GM19035 (cell line): ENCODE data around the gene VPS45.
A peak's percentile ranks its signal among the peaks of the same experiment; 100 is the strongest.
"Not testable (repeated sequence)": the region's sequence is repeated elsewhere in the genome, so short reads cannot be mapped to it uniquely, and the experiment has no call there.

Source experiments
- ATAC-seq: cut with Tn5 transposase; IDR thresholded peaks from one replicate; pipeline ENCODE4 v1.9.1; 2021; ENCODE audit not compliant: unreplicated experiment

The VPS45 gene, protein sequence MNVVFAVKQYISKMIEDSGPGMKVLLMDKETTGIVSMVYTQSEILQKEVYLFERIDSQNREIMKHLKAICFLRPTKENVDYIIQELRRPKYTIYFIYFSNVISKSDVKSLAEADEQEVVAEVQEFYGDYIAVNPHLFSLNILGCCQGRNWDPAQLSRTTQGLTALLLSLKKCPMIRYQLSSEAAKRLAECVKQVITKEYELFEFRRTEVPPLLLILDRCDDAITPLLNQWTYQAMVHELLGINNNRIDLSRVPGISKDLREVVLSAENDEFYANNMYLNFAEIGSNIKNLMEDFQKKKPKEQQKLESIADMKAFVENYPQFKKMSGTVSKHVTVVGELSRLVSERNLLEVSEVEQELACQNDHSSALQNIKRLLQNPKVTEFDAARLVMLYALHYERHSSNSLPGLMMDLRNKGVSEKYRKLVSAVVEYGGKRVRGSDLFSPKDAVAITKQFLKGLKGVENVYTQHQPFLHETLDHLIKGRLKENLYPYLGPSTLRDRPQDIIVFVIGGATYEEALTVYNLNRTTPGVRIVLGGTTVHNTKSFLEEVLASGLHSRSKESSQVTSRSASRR

DNA sequence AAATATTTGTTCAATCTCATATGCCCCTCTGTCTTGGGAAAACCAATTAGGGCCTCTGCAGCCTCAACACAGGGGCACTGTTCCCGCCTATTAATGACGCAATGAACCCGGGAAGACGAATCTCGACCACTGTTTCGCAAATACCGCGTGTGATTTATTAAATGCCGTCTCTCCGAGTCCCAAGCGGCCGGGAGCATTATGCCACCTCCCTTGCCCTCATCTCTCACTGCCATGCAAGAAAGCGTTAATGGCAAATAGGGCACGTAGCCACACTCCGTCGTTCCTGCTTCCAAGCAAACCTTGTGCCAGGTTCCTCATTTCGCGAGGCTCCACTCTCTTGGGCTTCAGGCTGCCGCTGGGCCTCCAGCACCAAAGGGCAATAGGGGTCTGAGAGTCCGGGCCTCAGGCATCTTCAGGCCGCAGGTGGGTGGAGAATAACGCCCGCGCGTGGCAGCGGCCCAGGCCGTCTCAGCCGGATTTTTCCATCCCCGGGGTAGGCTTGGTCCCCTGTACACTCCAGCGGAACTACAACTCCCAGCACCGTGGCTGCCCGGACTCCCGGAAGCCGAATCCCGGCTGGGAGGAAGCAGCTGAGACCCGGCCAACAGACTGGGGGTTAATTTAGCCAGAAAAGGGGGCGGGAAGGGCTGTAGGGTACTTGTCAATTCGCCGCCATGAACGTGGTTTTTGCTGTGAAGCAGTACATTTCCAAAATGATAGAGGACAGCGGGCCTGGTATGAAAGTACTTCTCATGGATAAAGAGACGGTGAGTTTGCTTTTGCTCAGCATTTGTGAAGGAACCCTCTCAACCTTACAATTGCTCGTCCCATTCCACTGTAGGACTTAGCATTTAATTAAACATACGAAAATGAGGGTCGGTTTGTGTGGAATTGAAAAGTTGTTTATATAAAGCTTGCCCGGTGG lies at the start of gene VPS45:
TSS of gene VPS45 (plus strand) at position 593 of the 925 bp plus-strand sequence. CDS start at position 675, 82 bp downstream.
- ATAC-seq: peak; percentile 83

DNA sequence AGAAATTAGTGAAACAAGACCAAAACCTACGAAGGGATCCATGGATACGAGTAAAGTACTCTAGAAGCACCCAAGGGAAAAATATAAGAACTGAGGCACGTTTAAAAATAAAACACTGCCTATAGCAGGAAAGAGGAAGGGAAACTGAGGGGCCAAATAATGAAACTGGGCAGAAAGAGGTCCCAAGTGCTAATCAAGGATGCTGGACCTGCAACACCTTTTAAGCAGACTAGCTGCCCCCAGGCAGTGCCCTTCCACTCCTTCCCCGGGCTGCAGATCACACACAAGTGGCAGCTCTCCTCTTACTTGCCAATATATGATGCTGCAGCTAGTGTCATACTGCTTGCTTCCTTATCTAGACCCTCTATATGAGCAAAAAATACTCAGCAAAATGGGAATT lies 49.4 kb upstream of the VPS45 start:
- ATAC-seq: no peak

DNA sequence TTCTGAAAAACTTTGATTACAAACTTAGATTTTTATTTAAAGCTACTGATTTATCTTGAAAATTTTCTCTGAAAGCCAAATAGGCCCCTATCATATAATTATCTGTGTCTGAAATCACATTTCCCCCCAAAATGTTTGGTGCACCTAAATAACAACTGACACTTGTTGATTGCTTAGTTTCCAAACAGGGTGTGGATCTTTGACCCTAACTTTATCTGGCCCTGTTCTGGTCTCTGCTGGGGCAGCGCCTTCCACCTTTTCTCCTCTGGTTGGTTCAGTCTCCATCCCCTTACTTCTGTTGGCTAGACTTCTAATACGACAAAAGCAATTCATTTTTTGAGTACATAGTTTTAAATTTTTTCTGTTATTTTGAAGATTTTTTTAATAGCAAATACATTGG lies 46.9 kb upstream of the VPS45 start:
- no peak for ATAC-seq

DNA sequence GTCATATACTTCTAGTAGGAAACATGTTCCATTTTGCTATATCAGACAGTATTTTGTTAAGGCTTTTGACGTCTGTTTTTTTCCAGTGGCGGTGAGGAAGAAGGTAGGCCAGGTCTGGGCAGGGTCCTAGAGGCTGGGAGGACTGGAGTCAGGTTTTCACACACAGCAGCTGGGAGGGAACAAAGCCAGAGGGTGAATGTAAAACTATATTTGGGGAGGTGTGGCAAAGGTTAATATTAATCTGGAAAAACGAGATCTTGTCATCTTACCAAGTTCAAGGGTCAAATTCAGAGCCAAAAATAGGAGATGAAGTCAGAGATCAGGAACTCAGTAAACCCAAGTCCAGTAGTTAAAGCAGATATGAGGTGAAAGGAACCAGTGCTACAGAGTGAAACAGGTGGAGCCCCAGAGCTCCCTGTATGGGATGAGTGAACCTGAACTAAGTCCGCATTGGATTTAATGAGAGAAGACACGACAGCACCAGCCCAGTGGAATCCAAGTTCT lies 46.3 kb upstream of the VPS45 start:
- no peak for ATAC-seq

DNA sequence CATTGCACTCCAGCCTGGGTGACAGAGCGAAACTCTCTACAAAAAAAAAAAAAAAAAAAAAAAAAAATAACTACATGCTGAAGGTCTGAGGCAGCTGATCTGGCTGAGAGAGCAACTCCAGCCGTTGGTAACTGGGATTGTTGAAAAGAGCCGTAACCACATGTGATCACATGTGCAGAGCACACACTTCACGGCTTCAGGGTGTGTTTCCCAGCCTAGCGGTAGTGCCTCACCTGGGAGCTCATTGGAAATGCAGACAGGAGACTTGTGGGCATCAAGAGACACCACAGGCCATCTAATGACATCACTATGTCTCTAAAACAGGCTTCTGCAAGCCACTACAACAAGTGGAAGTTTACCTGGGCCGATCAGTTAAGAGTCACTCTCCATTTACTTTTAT lies 45.2 kb upstream of the VPS45 start:
- ATAC-seq: no peak

DNA sequence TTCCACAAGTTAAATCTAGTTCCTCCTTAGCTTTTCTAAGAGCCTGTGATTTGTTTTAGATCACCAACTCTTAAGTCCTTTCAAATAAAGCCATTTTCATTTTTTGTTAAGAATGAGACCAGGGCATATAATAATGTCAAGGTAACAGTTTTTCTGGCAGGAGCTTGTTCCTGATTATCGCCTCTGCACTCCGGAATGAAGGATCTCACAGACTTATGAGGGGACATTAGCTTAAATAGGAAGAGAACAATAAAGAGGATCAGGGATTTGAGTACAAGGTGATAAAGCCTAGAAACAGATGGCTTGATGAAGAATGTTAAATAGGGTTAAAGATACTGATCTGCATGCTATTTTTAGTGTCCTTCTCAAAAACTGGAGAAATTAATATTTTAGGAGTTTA lies 43.4 kb upstream of the VPS45 start:
- ATAC-seq: no peak

DNA sequence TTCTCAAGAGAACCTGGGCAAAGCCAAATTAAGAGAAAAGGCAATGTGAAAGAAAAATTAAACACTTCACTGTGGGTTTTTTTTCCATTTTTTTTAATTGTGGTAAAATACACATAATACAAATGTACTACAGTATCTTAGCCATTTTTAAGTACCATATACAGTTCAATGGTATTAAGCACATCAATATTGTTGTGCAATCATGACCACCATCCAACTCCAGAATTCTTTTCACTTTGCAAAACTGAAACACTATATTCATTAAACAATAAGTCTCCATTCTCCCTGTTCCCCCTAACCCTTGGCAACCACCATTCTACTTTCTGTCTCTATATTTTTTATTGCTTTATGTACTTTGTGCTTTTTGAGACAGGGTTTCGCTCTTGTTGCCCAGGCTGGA lies 39.3 kb upstream of the VPS45 start:
- ATAC-seq: no peak

DNA sequence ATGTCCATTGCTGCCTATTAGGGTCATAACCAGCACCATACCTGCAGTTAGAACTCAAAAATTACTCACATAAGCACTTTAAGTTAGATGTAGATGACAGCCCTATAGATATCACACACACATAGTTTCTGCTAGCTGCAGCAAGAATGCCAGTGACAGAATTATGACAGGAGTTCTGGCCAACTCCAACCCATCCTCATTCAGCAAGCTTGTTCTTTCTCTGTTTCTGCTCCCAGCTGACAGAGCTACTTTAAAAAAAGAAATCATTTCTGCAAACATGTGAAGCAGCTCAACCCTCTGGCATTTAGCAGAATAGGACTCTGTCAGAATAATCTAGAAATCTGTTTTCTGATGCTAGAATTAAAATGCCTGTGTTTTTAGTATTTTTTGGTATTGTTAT lies 33.2 kb upstream of the VPS45 start:
- no peak for ATAC-seq

DNA sequence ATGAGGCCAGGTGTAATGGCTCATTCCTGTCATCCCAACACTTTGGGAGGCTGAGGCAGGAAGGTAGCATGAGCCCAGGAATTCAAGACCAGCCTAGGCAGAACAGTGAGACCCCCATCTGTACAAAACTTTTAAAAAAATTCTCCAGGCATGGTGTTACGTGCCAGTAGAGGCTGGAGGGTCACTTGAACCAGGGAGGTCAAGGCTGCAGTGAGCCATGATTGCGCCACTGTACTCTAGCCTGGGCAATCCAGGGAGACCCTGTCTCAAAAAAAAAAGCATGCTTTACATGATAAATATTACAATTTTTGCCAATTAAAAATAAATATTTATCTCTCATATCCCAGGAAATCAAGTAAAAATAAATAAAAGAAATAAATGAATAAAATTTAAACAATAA lies 17.6 kb upstream of the VPS45 start:
- ATAC-seq: no peak

DNA sequence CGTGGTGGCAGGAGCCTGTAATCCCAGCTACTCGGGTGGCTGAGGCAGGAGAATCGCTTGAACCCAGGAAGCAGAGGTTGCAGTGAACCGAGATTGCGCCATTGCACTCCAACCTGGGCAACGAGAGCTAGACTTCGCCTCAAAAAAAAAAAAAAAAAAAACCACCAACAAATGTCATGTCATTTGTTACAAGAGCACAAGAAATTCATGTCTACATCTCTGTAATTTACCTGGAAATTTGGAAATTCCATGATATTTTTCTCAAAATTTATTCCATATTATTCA lies 16.5 kb upstream of the VPS45 start:
- no peak for ATAC-seq

DNA sequence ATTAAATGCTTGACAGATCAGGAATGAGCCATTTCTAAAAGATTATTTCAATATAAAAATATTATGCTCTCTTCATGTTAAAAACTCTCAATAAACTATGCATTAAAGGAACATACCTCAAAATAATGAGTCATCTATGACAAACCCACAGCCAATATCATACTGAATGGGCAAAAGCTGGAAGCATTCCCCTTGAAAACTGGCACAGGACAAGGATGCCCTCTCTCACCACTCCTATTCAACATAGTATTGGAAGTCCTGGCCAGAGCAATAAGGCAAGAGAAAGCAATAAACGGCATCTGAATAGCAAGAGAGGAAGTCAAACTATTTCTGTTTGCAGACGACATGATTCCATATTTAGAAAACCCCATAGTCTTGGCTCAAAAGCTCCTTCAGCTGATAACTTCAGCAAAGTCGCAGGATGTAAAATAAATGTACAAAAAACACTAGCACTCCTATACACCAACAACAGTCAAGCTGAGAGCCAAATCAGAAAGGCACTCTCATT lies 15.6 kb upstream of the VPS45 start:
- ATAC-seq: not testable (repeated sequence)

DNA sequence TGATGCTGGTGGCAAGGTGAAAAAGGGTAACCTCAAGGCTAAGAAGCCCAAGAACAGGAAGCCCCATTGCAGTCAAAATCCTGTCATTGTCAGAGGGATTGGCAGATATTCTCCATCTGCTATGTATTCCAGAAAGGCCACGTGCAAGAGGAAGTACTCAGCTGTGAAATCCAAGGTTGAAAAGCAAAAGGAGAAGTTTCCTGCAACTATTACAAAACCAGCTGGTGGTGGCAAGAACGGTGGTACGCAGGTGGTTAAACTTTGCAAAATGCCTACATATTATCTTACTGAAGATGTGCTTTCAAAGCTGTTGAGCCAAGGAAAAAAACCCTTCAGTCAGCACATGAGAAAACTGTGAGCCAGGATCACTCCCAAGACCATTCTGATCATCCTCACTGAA lies 13.7 kb upstream of the VPS45 start:
- no peak for ATAC-seq

DNA sequence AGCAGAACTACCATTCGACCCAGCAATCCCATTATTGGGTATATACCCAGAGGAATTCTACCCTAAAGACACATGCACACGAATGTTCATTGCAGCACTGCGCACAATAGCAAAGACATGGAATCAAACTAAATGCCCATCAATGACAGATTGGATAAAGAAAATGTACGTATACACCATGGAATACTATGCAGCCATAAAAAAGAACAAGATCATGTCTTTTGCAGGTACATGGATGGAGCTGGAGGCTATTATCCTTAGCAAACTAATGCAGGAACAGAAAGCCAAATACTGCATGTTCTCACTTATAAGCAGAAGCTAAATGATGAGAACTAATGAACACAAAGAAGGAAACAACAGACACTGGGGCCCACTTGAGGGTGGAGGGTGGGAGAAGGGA lies 12.1 kb upstream of the VPS45 start:
- ATAC-seq: not testable (repeated sequence)

DNA sequence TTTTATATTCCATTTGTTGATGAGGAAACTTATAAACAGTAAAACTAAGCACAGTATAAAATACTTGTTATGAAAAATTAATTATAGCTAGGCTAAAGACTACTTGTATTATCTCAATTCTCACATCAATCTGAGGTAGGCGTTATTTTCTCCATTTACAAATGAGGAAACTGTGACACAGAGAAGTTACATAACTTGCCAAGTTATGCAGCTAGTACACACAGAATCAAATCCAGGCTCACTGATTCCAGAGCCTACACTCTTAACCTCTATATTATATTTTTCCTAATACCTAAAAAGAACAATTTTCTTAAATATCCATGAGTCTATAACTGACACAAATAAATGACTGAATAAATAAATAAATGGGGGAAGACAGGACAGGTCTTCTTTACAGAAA lies 11.2 kb upstream of the VPS45 start:
- ATAC-seq: no peak

DNA sequence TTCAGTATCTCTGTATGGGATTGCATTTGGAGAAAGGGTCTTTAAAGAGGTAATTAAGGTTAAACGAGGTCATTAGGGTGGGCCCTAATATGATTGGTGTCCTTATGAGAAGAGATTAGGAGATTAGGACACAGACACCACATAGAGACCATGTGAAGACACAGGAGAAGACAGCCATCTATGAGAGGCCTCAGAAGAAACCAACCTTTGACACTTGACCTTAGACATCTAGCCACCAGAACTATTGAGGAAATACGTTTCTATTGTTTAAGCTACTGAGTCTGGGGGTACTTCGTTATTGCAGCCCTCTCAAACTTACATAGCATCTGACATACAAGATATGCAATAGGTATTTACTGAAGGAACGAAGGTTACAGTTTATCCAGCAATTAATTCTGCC lies 7.3 kb upstream of the VPS45 start:
- ATAC-seq: no peak

DNA sequence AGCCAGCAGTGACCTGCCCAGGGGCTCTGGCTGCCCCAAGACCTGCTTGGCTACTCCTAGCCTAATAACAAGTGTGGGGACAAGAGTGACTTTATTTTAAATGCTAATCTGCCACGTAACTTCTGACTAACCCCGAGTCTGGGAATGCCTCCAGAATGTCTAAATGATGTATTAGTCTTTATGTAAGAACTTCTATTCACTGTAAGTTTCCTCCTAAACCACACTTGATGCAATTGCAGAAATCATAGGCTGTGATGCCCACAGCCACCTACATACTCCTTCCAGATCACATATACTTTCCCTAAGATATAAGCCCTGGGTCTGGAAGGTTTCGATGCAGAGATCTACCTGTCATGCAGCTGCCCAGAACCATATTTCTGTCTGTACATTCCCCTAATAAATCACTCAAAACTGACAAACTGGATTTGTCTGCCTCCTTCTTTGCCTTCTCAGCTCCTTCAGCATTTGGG lies 5.9 kb upstream of the VPS45 start:
- no peak for ATAC-seq

DNA sequence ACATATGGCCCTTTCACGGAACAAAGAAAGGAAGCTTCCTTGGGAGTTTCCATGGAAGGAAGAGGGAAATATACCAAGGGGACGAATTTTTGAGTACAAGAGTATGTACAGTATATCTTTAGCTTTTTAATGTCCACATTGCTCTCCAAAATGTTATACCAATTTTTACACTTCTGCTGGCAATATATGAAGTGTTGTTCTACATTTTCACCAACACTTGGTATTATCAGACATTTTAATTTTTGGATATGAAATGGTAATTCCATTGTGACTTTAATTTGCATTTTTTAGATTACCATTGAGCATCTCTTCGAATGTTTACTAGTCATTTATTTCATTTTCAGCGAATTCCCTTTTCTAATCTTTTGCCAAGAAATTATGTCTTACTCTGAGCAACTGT lies 5.5 kb upstream of the VPS45 start:
- ATAC-seq: no peak

DNA sequence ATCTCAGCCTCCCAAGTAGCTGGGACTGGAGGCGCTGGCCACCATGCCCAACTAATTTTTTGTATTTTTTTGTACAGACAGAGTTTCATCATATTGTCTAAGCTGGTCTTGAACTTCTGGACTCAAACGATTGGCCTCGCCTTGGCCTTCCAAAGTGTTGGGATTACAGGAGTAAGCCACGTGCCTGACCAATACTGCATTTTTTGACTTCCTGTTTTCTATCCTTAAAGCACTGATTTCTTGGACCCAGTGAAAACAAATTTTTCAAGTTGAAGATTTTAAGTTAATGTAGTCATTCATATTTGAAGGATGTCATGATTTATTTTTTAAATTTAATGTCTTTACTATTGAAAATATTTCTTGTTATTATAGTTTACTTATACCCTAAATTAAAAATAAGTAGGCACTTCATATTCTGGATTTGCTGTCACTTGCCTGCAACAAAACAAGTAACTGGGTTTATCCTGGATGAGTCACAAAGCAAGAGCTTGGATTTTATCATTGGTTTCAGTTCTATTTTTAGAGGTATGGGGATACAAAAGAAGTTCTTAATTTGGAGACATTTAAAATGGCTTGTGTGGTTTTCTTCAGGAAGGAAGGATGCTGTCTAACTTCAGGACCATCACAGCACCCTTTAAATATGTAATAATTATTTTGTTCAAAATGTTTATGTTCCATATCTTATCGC lies 2.2 kb upstream of the VPS45 start:
- no peak for ATAC-seq

DNA sequence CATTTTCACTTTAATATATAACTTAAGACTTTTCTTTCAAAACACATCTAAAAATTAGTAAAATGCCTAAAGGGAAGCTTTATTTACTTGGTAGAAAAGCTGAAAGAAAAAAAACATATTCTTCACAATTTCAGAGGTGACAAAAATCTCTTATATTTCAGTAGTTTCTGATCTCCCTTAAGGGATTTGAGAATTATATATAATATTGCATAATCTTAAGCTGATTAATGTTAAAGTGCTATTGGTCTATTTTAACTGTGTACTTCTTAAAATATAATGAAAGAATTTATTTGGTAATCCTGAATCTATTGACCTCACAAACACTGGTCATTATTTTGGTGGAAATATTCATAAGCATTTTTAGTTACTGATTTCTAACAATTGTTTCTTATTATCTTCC lies 1.2 kb upstream of the VPS45 start:
- no peak for ATAC-seq

DNA sequence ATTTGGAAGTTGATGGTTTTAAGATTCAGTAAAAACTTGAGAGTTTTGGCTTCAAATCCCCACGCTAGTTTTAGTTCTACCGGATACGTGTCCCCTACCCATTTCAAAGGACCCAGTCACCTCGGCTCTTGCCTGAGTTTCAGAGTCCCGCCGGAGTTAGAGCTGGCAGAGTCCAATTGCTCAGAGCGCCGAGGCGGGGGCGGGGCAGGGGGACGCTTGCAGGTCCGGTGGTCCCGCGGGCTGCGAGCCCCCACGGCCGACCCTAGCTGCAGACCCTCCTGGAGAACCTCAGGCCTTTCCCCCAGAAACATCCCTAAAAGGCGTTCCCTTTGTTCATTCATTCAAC lies 765 bp upstream of the VPS45 start:
- peak; percentile 39 for ATAC-seq

DNA sequence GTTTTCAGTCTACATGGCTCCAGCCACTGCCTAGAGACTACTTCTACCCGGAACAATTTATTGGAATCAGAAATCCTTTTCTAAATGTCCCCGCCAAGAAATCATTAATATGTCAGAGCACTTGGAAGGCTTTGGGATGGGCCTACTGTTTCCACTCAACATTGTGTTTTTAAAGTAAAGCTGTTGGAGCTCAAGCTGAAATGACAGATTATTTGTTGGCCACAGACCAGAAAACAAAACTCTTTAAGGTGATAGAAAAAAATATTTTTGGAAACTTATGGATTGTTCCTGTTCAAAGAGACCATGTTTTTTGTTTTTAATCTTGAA lies 496 bp downstream of the VPS45 start:
- no peak for ATAC-seq
